ENCODE measurements around the gene MTX1.
A peak's percentile ranks its signal among the peaks of the same experiment; 100 is the strongest.

GRCh38 chr1:155250633-155251449 is 42.3 kb downstream of the MTX1 start:
- TF ChIP-seq EZH2 (IDR thresholded peaks at IDR 0.05; ENCODE audit: low read length) (no peak), CTCF (optimal IDR thresholded peaks at IDR 0.05 in 1 of 3, IDR thresholded peaks at IDR 0.05 in 1 of 3, conservative IDR thresholded peaks at IDR 0.05 in 1 of 3; ENCODE audit: extremely low read depth in 1 of 3, insufficient read depth in 2 of 3, low read length in 3 of 3) (peak; percentile 99 to 100 (median 100))

All from keratinocyte (primary cell).